ENCODE measurements around the gene CBLIF. TPM values are rescaled to one million over a fixed set of nuclear protein-coding genes. Genes with fewer than 3 reads are reported as not detected.

CBLIF gene
- total RNA-seq, 1 donor from 2014 or later: not detected

DNA sequence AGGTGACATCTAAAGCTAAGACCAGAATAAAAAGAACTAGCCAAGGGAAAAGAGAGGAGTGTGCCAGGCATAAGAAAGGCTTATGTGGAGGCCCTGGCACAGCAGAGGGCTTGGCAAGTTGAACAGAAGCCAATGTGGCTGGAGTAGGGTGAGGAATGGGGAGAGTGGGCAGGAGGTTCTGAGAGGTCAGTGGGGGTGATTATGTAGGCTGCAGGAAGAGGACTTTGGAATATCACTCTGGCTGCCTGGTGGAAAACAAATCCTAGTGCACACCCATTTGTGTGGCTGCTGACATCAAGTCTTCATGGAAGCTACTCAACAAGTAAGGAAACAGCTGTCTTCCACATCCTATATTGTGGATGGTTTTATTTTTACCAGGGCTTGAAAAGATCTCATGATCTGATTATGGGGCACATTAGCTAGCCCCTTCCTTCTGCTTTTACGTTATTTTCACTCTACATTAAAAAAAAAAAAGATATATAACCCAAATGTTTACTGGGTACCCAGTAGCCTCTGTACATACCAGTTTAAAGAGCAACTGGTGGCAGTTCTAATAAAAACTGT is 38.2 kb downstream of the CBLIF start:
- DNase-seq (ENCODE audit: low spot score): no peak
- Mint-ChIP-seq H3K27ac (ENCODE audit: unreplicated experiment) (no peak overlapping the region), H3K36me3 (ENCODE audit: low read depth) (peaks cover 13% of the 10 kb centered on the region), H3K27me3 (ENCODE audit: low read depth) (no peaks in the 10 kb centered on the region), H3K4me1 (ENCODE audit: low read depth) (peaks cover 16% of the 10 kb centered on the region), H3K4me3 (ENCODE audit: unreplicated experiment) (no peak overlapping the region), H3K9me3 (ENCODE audit: low read depth) (no peaks in the 10 kb centered on the region)
- TF ChIP-seq CTCF (IDR thresholded peaks at IDR 0.05): no peak

GRCh38 chr11:59804061-59804460 is 41.2 kb downstream of the CBLIF start:
- Mint-ChIP-seq H3K4me1 (ENCODE audit: low read depth) (no peaks in the 10 kb centered on the region), H3K4me3 (ENCODE audit: unreplicated experiment) (no peak overlapping the region), H3K27ac (ENCODE audit: unreplicated experiment) (no peak overlapping the region), H3K9me3 (ENCODE audit: low read depth) (no peaks in the 10 kb centered on the region), H3K27me3 (ENCODE audit: low read depth) (no peaks in the 10 kb centered on the region), H3K36me3 (ENCODE audit: low read depth) (peaks cover 18% of the 10 kb centered on the region)
- no peak for TF ChIP-seq CTCF (IDR thresholded peaks at IDR 0.05)
- DNase-seq (ENCODE audit: low spot score): no peak

- no peaks in the 10 kb centered on the region for H3K27me3 Mint-ChIP-seq (ENCODE audit: low read depth)
These were observed 42.6 kb downstream of the CBLIF start for GRCh38 chr11:59802639-59803176.

GRCh38 chr11:59801981-59802638 is 43.2 kb downstream of the CBLIF start:
- no peaks in the 10 kb centered on the region for H3K27me3 Mint-ChIP-seq (ENCODE audit: low read depth)
- TF ChIP-seq CTCF (IDR thresholded peaks at IDR 0.05): no peak
- H3K4me1 Mint-ChIP-seq (ENCODE audit: low read depth): no peaks in the 10 kb centered on the region
- peaks cover 24% of the 10 kb centered on the region for H3K36me3 Mint-ChIP-seq (ENCODE audit: low read depth)
- DNase-seq (ENCODE audit: low spot score): no peak
- no peak overlapping the region for H3K4me3 Mint-ChIP-seq (ENCODE audit: unreplicated experiment)
- peak overlapping the region; percentile 68 for H3K27ac Mint-ChIP-seq (ENCODE audit: unreplicated experiment)
- H3K9me3 Mint-ChIP-seq (ENCODE audit: low read depth): no peaks in the 10 kb centered on the region

More at GRCh38 chr11:59802639-59803176, 42.6 kb downstream of the CBLIF start:
- Mint-ChIP-seq H3K36me3 (ENCODE audit: low read depth) (peaks cover 20% of the 10 kb centered on the region), H3K9me3 (ENCODE audit: low read depth) (no peaks in the 10 kb centered on the region), H3K4me3 (ENCODE audit: unreplicated experiment) (no peak overlapping the region), H3K27ac (ENCODE audit: unreplicated experiment) (no peak overlapping the region), H3K4me1 (ENCODE audit: low read depth) (no peaks in the 10 kb centered on the region)
- DNase-seq (ENCODE audit: low spot score): no peak
- peak; percentile 97 for TF ChIP-seq CTCF (IDR thresholded peaks at IDR 0.05)

DNA sequence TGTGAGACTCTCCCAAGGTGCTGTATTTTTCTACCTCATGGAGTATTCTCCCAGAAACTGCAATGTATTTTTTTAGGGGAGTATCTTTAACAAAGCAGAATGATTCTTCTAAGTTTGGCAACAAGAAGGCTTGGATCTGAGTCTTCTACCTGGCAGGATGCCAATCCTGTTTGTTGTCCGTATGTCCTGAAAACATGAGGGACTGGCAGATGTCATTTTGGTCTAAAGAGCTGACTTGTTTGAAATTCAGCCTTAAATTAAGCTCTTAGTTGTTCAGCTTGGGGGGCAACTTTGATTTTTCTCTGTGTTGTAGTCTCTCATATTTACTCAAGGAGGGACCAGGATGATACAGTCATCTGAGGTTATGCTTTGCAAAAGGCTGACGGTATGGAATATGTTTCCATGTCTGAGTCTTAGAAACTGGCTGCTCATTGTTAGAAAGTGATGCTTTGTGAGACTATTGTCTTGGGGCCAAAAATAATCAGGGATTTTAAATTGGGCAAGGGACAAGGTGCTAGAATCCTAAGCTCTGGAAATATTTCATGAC is 44.1 kb downstream of the CBLIF start:
- H3K4me1 Mint-ChIP-seq (ENCODE audit: low read depth): no peaks in the 10 kb centered on the region
- TF ChIP-seq CTCF (IDR thresholded peaks at IDR 0.05): no peak
- no peak overlapping the region for H3K4me3 Mint-ChIP-seq (ENCODE audit: unreplicated experiment)
- no peaks in the 10 kb centered on the region for H3K9me3 Mint-ChIP-seq (ENCODE audit: low read depth)
- H3K36me3 Mint-ChIP-seq (ENCODE audit: low read depth): peaks cover 20% of the 10 kb centered on the region
- no peaks in the 10 kb centered on the region for H3K27me3 Mint-ChIP-seq (ENCODE audit: low read depth)
- H3K27ac Mint-ChIP-seq (ENCODE audit: unreplicated experiment): no peak overlapping the region
- DNase-seq (ENCODE audit: low spot score): no peak
